ENCODE data around the gene KIF3B. TPM values are rescaled to one million over a fixed set of nuclear protein-coding genes. Genes with fewer than 3 reads are reported as not detected.
A peak's percentile ranks its signal among the peaks of the same experiment; 100 is the strongest.

The KIF3B gene
- total and polyA plus RNA-seq, 2 of the 13 experiments (the other 11 are each of a cell fraction or from before 2014, with no cell fraction given) = 23.6 to 28.8 TPM

DNA sequence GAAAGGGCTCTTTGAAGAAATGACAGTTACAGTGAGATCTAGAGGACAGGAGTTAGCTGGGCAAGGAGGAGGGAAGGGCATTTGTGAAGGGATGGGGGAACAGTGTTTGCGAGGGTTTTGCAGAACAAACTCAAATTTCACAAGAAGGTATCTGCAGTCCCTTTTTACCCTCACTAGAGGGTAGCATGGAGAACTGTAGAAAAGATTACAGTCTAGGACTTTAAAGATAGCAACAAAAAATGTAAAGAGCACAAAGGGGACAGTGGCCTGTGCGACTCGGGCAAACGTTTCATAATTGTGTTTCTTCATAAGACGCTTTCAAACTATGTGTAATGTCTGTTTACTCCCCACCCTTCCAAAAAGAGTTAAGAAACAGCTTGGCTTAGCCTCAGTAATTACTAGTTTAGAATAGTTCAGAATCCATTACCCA lies 59.5 kb downstream of the KIF3B start (continued):
- TF ChIP-seq ZNF205 (CRISPR knock-in tag; IDR thresholded peaks at IDR 0.05) (0 out of 2 replicates have a peak, but pooled peaks have one; percentile 59), SAP130 (CRISPR knock-in tag; IDR thresholded peaks at IDR 0.05; ENCODE audit: low read depth) (peak; percentile 64; the same call in 1 of the 2 replicates), GABPB1 (CRISPR knock-in tag; IDR thresholded peaks at IDR 0.05) (no peak), HNF4A (CRISPR knock-in tag; IDR thresholded peaks at IDR 0.05) (no peak), MXI1 (IDR thresholded peaks at IDR 0.05; ENCODE audit: borderline replicate concordance, low read depth, low read length) (no peak), POLR2AphosphoS5 (IDR thresholded peaks at IDR 0.05; ENCODE audit: low read depth, low read length) (no peak), ELF4 (CRISPR knock-in tag; IDR thresholded peaks at IDR 0.05; ENCODE audit: borderline replicate concordance) (peak; percentile 59; the same call in 1 of the 2 replicates), IRF1 (CRISPR knock-in tag; IDR thresholded peaks at IDR 0.05; ENCODE audit: low read depth) (no peak), NR3C1 (CRISPR knock-in tag; IDR thresholded peaks at IDR 0.05) (no peak), ZNF331 (CRISPR knock-in tag; IDR thresholded peaks at IDR 0.05) (peak; percentile 66), ZNF740 (CRISPR knock-in tag; IDR thresholded peaks at IDR 0.05) (no peak), RCOR2 (CRISPR knock-in tag; IDR thresholded peaks at IDR 0.05) (peak; percentile 42; the same call in 1 of the 2 replicates), ZFP36 (IDR thresholded peaks at IDR 0.05; ENCODE audit: borderline replicate concordance, low read depth, low read length, partially characterized antibody) (no peak), NR2F6 (IDR thresholded peaks at IDR 0.05) (no peak), NR2F6 (CRISPR knock-in tag; IDR thresholded peaks at IDR 0.05) (peak; percentile 58), DMAP1 (CRISPR knock-in tag; IDR thresholded peaks at IDR 0.05) (0 out of 2 replicates have a peak, but pooled peaks have one; percentile 28), TFAP4 (IDR thresholded peaks at IDR 0.05; ENCODE audit: borderline replicate concordance, low read depth) (no peak), ZNF619 (CRISPR knock-in tag; IDR thresholded peaks at IDR 0.05) (no peak), ZNF878 (CRISPR knock-in tag; IDR thresholded peaks at IDR 0.05) (no peak), ZNF652 (CRISPR knock-in tag; IDR thresholded peaks at IDR 0.05; ENCODE audit: borderline replicate concordance, low read depth) (peak; percentile 67; the same call in 1 of the 2 replicates), SP140L (CRISPR knock-in tag; IDR thresholded peaks at IDR 0.05; ENCODE audit: borderline replicate concordance) (0 out of 2 replicates have a peak, but pooled peaks have one; percentile 25), ZNF841 (CRISPR knock-in tag; IDR thresholded peaks at IDR 0.05; ENCODE audit: borderline replicate concordance) (no peak), HNF4G (IDR thresholded peaks at IDR 0.05; ENCODE audit: borderline replicate concordance, low read depth, low read length) (no peak), HNF4G (CRISPR knock-in tag; IDR thresholded peaks at IDR 0.05; ENCODE audit: borderline replicate concordance, low read depth) (no peak), IRX3 (CRISPR knock-in tag; IDR thresholded peaks at IDR 0.05; ENCODE audit: borderline replicate concordance, low read depth) (no peak), RARA (CRISPR knock-in tag; IDR thresholded peaks at IDR 0.05) (peak; percentile 52), ARNT2 (CRISPR knock-in tag; IDR thresholded peaks at IDR 0.05; ENCODE audit: low read depth) (no peak)
- TF ChIP-seq, protein P1, sequence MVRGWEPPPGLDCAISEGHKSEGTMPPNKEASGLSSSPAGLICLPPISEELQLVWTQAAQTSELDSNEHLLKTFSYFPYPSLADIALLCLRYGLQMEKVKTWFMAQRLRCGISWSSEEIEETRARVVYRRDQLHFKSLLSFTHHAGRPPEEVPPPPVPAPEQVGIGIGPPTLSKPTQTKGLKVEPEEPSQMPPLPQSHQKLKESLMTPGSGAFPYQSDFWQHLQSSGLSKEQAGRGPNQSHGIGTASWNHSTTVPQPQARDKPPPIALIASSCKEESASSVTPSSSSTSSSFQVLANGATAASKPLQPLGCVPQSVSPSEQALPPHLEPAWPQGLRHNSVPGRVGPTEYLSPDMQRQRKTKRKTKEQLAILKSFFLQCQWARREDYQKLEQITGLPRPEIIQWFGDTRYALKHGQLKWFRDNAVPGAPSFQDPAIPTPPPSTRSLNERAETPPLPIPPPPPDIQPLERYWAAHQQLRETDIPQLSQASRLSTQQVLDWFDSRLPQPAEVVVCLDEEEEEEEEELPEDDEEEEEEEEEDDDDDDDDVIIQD (CRISPR knock-in tag; IDR thresholded peaks at IDR 0.05; ENCODE audit: low read depth) = peak; percentile 39; the same call in 1 of the 2 replicates
- TF ChIP-seq, protein P2, sequence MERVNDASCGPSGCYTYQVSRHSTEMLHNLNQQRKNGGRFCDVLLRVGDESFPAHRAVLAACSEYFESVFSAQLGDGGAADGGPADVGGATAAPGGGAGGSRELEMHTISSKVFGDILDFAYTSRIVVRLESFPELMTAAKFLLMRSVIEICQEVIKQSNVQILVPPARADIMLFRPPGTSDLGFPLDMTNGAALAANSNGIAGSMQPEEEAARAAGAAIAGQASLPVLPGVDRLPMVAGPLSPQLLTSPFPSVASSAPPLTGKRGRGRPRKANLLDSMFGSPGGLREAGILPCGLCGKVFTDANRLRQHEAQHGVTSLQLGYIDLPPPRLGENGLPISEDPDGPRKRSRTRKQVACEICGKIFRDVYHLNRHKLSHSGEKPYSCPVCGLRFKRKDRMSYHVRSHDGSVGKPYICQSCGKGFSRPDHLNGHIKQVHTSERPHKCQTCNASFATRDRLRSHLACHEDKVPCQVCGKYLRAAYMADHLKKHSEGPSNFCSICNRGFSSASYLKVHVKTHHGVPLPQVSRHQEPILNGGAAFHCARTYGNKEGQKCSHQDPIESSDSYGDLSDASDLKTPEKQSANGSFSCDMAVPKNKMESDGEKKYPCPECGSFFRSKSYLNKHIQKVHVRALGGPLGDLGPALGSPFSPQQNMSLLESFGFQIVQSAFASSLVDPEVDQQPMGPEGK (CRISPR knock-in tag; IDR thresholded peaks at IDR 0.05) = no peak; the same call in 1 of the 2 replicates
